Mesenchymal stem cell (in vitro differentiated cells and primary cell): ENCODE measurements around the gene PLAA.

Experiments
- DNase-seq: peaks from one replicate; pipeline ENCODE4 v3.0.0-alpha.2; 2013
- H2AFZ ChIP-seq: one replicate; pipeline ENCODE4 v1.6.1; 2013; ENCODE audit warnings: low read depth, mild to moderate bottlenecking, control low read depth, inconsistent platforms, low read length, moderate library complexity
- H2AK5ac ChIP-seq: 2 replicates; pipeline ENCODE4 v1.6.1; 2013; ENCODE audit warnings: low read length, moderate library complexity, mild to moderate bottlenecking, inconsistent platforms; ENCODE audit not compliant: severe bottlenecking
- H2BK120ac ChIP-seq: one replicate; pipeline ENCODE4 v1.6.1; 2013; ENCODE audit warnings: low read depth, mild to moderate bottlenecking, inconsistent platforms, low read length, moderate library complexity
- H2BK12ac ChIP-seq, 2 experiments: one replicate each; pipeline ENCODE4 v1.6.1; 2013; ENCODE audit warnings: inconsistent platforms in 2 of 2, low read length in 2 of 2, mild to moderate bottlenecking in 2 of 2, moderate library complexity in 2 of 2, control low read depth in 1 of 2
- H2BK15ac ChIP-seq: one replicate; pipeline ENCODE4 v1.6.1; 2013; ENCODE audit warnings: mild to moderate bottlenecking, low read depth, inconsistent platforms; ENCODE audit not compliant: poor library complexity, severe bottlenecking
- H2BK5ac ChIP-seq: 2 replicates; pipeline ENCODE4 v1.6.1; 2013; ENCODE audit warnings: low read depth, mild to moderate bottlenecking, low read length, control low read depth, inconsistent platforms; ENCODE audit not compliant: poor library complexity, severe bottlenecking
- H3K14ac ChIP-seq, 2 experiments: one replicate each; pipeline ENCODE4 v1.6.1; 2013; ENCODE audit warnings: inconsistent platforms in 2 of 2, low read length in 2 of 2, control low read depth in 1 of 2, mild to moderate bottlenecking in 1 of 2, moderate library complexity in 1 of 2
- H3K18ac ChIP-seq, 2 experiments: one replicate each; pipeline ENCODE4 v1.6.1; 2013; ENCODE audit warnings: inconsistent platforms in 2 of 2, low read length in 2 of 2, control low read depth in 1 of 2, low read depth in 1 of 2, mild to moderate bottlenecking in 1 of 2
- H3K23ac ChIP-seq, 2 experiments: one replicate each; pipeline ENCODE4 v1.6.1; 2013; ENCODE audit warnings: inconsistent platforms in 2 of 2, low read length in 2 of 2, mild to moderate bottlenecking in 2 of 2, moderate library complexity in 2 of 2, control low read depth in 1 of 2
- H3K27ac ChIP-seq: 2 replicates; pipeline ENCODE4 v1.5.1; 2013; ENCODE audit warnings: mild to moderate bottlenecking, moderate library complexity, low read length, control low read depth, inconsistent platforms; ENCODE audit not compliant: poor library complexity, severe bottlenecking
- H3K27me3 ChIP-seq, 2 experiments: 2 replicates each; pipeline versions ENCODE4 v1.6.1 to v1.7.0; 2013; ENCODE audit warnings: low read length in 2 of 2, mild to moderate bottlenecking in 2 of 2, moderate library complexity in 2 of 2, control low read depth in 1 of 2, inconsistent platforms in 1 of 2; ENCODE audit not compliant: control insufficient read depth in 1 of 2, insufficient read depth in 1 of 2
- H3K36me3 ChIP-seq, 2 experiments: 2 replicates each; pipeline versions ENCODE4 v1.6.1 to v1.7.0; 2013; ENCODE audit warnings: low read length in 2 of 2, control low read depth in 1 of 2, inconsistent platforms in 1 of 2, low read depth in 1 of 2, mild to moderate bottlenecking in 1 of 2; ENCODE audit not compliant: insufficient read depth in 2 of 2, control insufficient read depth in 1 of 2
- H3K4ac ChIP-seq, 2 experiments: one replicate each; pipeline ENCODE4 v1.6.1; 2013; ENCODE audit warnings: inconsistent platforms in 2 of 2, low read length in 2 of 2, mild to moderate bottlenecking in 2 of 2, moderate library complexity in 2 of 2, control low read depth in 1 of 2, low read depth in 1 of 2
- H3K4me1 ChIP-seq: 2 replicates; pipeline ENCODE4 v1.6.1; 2013; ENCODE audit warnings: low read depth, low read length, control low read depth; ENCODE audit not compliant: control insufficient read depth, insufficient read depth
- H3K4me2 ChIP-seq: 2 replicates; pipeline ENCODE4 v1.6.1; 2013; ENCODE audit warnings: low read length, mild to moderate bottlenecking, inconsistent platforms; ENCODE audit not compliant: poor library complexity, severe bottlenecking
- H3K4me3 ChIP-seq, 2 experiments: 2 replicates each; pipeline versions ENCODE4 v1.5.1 to v1.7.0; 2013; ENCODE audit warnings: low read length in 2 of 2, mild to moderate bottlenecking in 2 of 2, control low read depth in 1 of 2, low read depth in 1 of 2; ENCODE audit not compliant: insufficient read depth in 1 of 2
- H3K79me1 ChIP-seq: replicated peaks from 2 replicates; pipeline ENCODE4 v1.6.1; 2013; ENCODE audit warnings: mild to moderate bottlenecking, control low read depth, low read length, inconsistent platforms; ENCODE audit not compliant: poor library complexity, severe bottlenecking
- H3K9ac ChIP-seq: 2 replicates; pipeline ENCODE4 v1.7.0; 2013; ENCODE audit warnings: mild to moderate bottlenecking, low read length, moderate library complexity
- H3K9me3 ChIP-seq: 2 replicates; pipeline ENCODE4 v1.7.0; 2013; ENCODE audit warnings: mild to moderate bottlenecking, low read length; ENCODE audit not compliant: control insufficient read depth
- H4K8ac ChIP-seq: one replicate; pipeline ENCODE4 v1.6.1; 2013; ENCODE audit warnings: inconsistent platforms, mild to moderate bottlenecking, low read length, moderate library complexity
- H4K91ac ChIP-seq: one replicate; pipeline ENCODE4 v1.6.1; 2013; ENCODE audit warnings: mild to moderate bottlenecking, low read length, inconsistent platforms
- WGBS: methylation state at CpG from one replicate; pipeline ENCODE4 v1.1.7; 2013; ENCODE audit warnings: mixed read lengths; 5-methylcytosine and 5-hydroxymethylcytosine counted together

Gene PLAA

DNA sequence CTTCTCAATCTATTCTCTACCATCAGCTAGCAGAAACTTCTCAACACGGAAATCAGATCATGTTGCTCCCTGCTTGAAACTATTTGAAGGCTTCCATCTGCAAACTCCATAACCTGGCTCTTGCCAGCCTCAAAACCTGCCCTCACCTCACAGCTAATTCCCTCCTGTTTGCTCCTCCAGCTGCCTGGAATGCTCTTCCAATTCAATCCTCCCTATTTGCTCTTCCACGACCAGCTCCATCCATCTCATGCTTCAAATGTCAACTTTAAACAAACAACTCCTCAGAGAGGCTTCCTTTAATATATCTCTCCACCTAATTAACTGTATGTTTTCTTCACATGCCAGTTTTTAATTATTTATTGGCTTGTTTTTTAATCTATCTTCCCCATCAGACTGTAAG, 1.5 kb downstream of the PLAA start:
- Histone ChIP-seq H3K14ac (no peak overlapping the region), H3K4me3 (peak overlapping the region in 1 of 2 experiments; percentile 95), H3K23ac (no peak overlapping the region), H3K36me3 (peaks cover 0 to 4% of the 10 kb centered on the region in 2 experiments), H3K79me1 (peaks cover 5% of the 10 kb centered on the region), H4K91ac (no peak overlapping the region), H3K27ac (no peak overlapping the region), H3K4me1 (no peaks in the 10 kb centered on the region), H3K4ac (no peak overlapping the region), H3K9me3 (no peaks in the 10 kb centered on the region), H2AFZ (no peak overlapping the region), H2BK120ac (no peak overlapping the region), H2BK15ac (no peak overlapping the region), H2AK5ac (no peak overlapping the region), H4K8ac (no peak overlapping the region), H3K27me3 (no peaks in the 10 kb centered on the region), H3K18ac (no peak overlapping the region), H2BK5ac (no peak overlapping the region), H3K9ac (peak overlapping the region; percentile 97), H3K4me2 (peak overlapping the region; percentile 77), H2BK12ac (no peak overlapping the region)
- 13% methylated on average over 2 of the region's 2 CpGs for WGBS
- peak; percentile 17 for DNase-seq

GRCh38 chr9:26940779-26941178, 6.3 kb downstream of the PLAA start:
- Histone ChIP-seq H3K4ac (no peak overlapping the region), H2BK15ac (no peak overlapping the region), H4K91ac (no peak overlapping the region), H3K4me3 (no peak overlapping the region), H2BK120ac (no peak overlapping the region), H3K18ac (no peak overlapping the region), H3K9ac (no peak overlapping the region), H3K4me2 (no peak overlapping the region), H2AFZ (no peak overlapping the region), H3K27me3 (no peaks in the 10 kb centered on the region), H3K4me1 (no peaks in the 10 kb centered on the region), H3K9me3 (peaks cover 11% of the 10 kb centered on the region), H2AK5ac (no peak overlapping the region), H3K14ac (no peak overlapping the region), H2BK5ac (no peak overlapping the region), H3K23ac (no peak overlapping the region), H4K8ac (no peak overlapping the region), H3K27ac (no peak overlapping the region), H3K79me1 (peaks cover 2% of the 10 kb centered on the region), H2BK12ac (no peak overlapping the region), H3K36me3 (peaks cover 0 to 4% of the 10 kb centered on the region in 2 experiments)
- no CpG with 5 or more reads among the region's 1 CpG for WGBS
- no peak for DNase-seq

DNA sequence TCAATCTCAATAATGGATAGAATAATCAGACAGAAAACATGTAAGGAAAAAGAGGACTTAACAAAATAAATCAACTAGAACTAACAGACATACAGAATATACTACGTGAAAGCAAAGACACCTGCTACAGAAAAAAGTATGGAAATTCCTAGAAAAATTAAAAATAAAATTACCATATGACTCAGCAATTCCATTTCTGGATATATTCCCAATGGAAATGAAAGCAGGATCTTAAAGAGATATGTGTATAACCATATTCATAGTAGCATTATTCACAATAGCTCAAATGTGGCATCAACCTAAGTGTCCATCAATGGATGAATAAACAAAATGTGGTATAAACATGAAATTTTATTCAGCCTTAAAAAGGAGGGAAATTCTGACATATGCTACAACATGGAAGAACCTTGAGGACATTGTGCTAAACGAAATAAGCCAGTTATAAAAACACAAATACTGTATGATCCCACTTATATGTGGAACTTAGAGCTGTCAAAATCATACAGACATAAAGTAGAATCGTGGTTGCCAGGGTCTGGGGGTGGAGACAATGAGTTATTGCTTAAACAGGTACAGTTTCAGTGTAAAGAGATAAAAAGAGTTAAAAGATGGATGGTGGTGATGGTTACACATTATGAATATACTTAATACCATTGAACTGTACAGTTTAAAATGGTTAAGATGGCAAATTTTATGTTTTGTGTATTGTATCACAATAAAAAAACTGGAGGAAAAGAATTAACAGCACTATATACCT, 6.9 kb downstream of the PLAA start:
- no peak overlapping the region for H3K4me3 ChIP-seq
- 90% methylated on average over 2 of the region's 3 CpGs for WGBS

DNA sequence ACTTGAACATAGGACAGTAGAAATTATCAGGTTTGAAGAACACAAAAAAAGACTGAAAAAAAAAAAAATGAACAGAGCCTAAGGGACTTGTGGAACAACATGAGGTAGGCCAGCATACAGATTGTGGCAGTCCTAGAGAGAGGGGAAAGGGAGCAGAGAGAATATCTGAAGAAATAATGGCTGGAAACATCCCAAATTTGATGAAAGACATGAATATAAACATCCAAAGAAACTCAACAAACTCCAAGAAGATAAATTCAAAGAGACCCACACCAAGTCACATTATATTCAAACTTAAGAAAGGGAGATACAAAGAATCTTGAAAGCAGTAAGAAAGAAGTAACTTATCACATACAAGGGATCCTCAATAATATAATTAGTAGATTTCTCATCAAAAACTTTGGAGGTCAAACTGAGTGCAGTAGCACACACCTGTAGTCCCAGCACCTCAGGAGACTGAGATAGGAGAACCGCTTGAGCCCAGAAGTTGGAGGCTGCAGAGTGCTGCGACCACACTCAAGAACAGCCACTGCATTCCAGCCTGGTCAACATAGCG, 9.1 kb downstream of the PLAA start:
- H3K9me3 ChIP-seq, result peaks cover 11% of the 10 kb centered on the region
- no peak overlapping the region for H3K27ac ChIP-seq
- no peaks in the 10 kb centered on the region for H3K4me1 ChIP-seq
- H3K79me1 ChIP-seq, result peaks cover 2% of the 10 kb centered on the region
- H3K23ac ChIP-seq, result no peak overlapping the region
- H3K4me3 ChIP-seq, result no peak overlapping the region
- H2BK120ac ChIP-seq, result no peak overlapping the region
- no peaks in the 10 kb centered on the region for H3K36me3 ChIP-seq
- H2BK5ac ChIP-seq, result no peak overlapping the region
- H2BK12ac ChIP-seq, result no peak overlapping the region
- H2AFZ ChIP-seq, result no peak overlapping the region
- H3K9ac ChIP-seq, result no peak overlapping the region
- H4K8ac ChIP-seq, result no peak overlapping the region
- DNase-seq, result no peak
- no peak overlapping the region for H4K91ac ChIP-seq
- no peak overlapping the region for H2AK5ac ChIP-seq
- no peaks in the 10 kb centered on the region for H3K27me3 ChIP-seq
- no peak overlapping the region for H3K4me2 ChIP-seq
- no peak overlapping the region for H3K18ac ChIP-seq
- no peak overlapping the region for H2BK15ac ChIP-seq
- no peak overlapping the region for H3K4ac ChIP-seq
- 98% methylated on average over 3 of the region's 3 CpGs for WGBS
- H3K14ac ChIP-seq, result no peak overlapping the region

More for the DNA sequence above, 6.9 kb downstream of the PLAA start:
- H3K27me3 ChIP-seq, result no peaks in the 10 kb centered on the region
- peaks cover 2% of the 10 kb centered on the region for H3K79me1 ChIP-seq
- no peak overlapping the region for H3K27ac ChIP-seq
- no peak overlapping the region for H2AK5ac ChIP-seq
- no peaks in the 10 kb centered on the region for H3K4me1 ChIP-seq
- no peak overlapping the region for H2AFZ ChIP-seq
- H3K9ac ChIP-seq, result no peak overlapping the region
- peaks cover 0 to 4% of the 10 kb centered on the region in 2 experiments for H3K36me3 ChIP-seq
- H3K4me2 ChIP-seq, result no peak overlapping the region
- no peak overlapping the region for H3K18ac ChIP-seq
- no peak overlapping the region for H2BK120ac ChIP-seq
- no peak overlapping the region for H2BK5ac ChIP-seq
- H2BK12ac ChIP-seq, result no peak overlapping the region
- H4K8ac ChIP-seq, result no peak overlapping the region
- H3K4ac ChIP-seq, result no peak overlapping the region
- H4K91ac ChIP-seq, result no peak overlapping the region
- DNase-seq, result no peak
- H3K9me3 ChIP-seq, result peaks cover 11% of the 10 kb centered on the region
- H2BK15ac ChIP-seq, result no peak overlapping the region
- H3K23ac ChIP-seq, result no peak overlapping the region
- H3K14ac ChIP-seq, result no peak overlapping the region
